GM19043 (cell line): ENCODE results near the gene SPINK4.

Source experiments
- ATAC-seq: cut with Tn5 transposase; IDR thresholded peaks from one replicate; pipeline ENCODE4 v1.9.1; 2021; ENCODE audit warnings: low read depth; ENCODE audit not compliant: unreplicated experiment

SPINK4 gene

GRCh38 chr9:33290247-33291030 lies 50.5 kb downstream of the SPINK4 start, which contains the start of gene NFX1:
Gene NFX1, plus strand, starts transcription at chr9:33290516. Its CDS starts 57 bp downstream, at chr9:33290573.
- peak; percentile 78 for ATAC-seq

- no peak for ATAC-seq
Observed at GRCh38 chr9:33291031-33291397, 51.0 kb downstream of the SPINK4 start.

- ATAC-seq, result no peak
Observed at GRCh38 chr9:33291901-33292300, 51.9 kb downstream of the SPINK4 start.

- no peak for ATAC-seq
Observed at GRCh38 chr9:33293782-33294181, 53.8 kb downstream of the SPINK4 start.

- ATAC-seq, result no peak
Observed at GRCh38 chr9:33294670-33295432, 54.9 kb downstream of the SPINK4 start.

- ATAC-seq, result peak; percentile 41
Observed at GRCh38 chr9:33295571-33295970, 55.6 kb downstream of the SPINK4 start.

GRCh38 chr9:33297432-33297831 lies 57.5 kb downstream of the SPINK4 start:
- peak; percentile 91 for ATAC-seq
